ENCODE measurements around the gene SMPD3.

SMPD3 gene

GRCh38 chr16:68370581-68371275 is 77.6 kb downstream of the SMPD3 start:
- TF ChIP-seq CTCF (IDR thresholded peaks at IDR 0.05; ENCODE audit: extremely low read depth, insufficient read depth, missing control alignments), result no peak
- DNase-seq (ENCODE audit: low spot score), result no peak
- in situ Hi-C loops (cut with MboI; ENCODE audit: low pct_unique_long_range_greater_than_20kb, low sequenced_read_pairs, unreplicated experiment), result no loop called here

GRCh38 chr16:68369697-68370580 is 78.4 kb downstream of the SMPD3 start:
- in situ Hi-C loops (cut with MboI; ENCODE audit: low pct_unique_long_range_greater_than_20kb, low sequenced_read_pairs, unreplicated experiment), result no loop called here
- TF ChIP-seq CTCF (IDR thresholded peaks at IDR 0.05; ENCODE audit: extremely low read depth, insufficient read depth, missing control alignments), result no peak
- peak; percentile 83 for DNase-seq (ENCODE audit: low spot score)

- no peak for TF ChIP-seq CTCF (IDR thresholded peaks at IDR 0.05; ENCODE audit: extremely low read depth, insufficient read depth, missing control alignments)
- in situ Hi-C loops (cut with MboI; ENCODE audit: low pct_unique_long_range_greater_than_20kb, low sequenced_read_pairs, unreplicated experiment), result no loop called here
- no peak for DNase-seq (ENCODE audit: low spot score)
These were observed 79.1 kb downstream of the SMPD3 start for GRCh38 chr16:68369168-68369567.

GRCh38 chr16:68368301-68368888 is 79.9 kb downstream of the SMPD3 start:
- peak; percentile 70 for DNase-seq (ENCODE audit: low spot score)
- no peak for TF ChIP-seq CTCF (IDR thresholded peaks at IDR 0.05; ENCODE audit: extremely low read depth, insufficient read depth, missing control alignments)
- in situ Hi-C loops (cut with MboI; ENCODE audit: low pct_unique_long_range_greater_than_20kb, low sequenced_read_pairs, unreplicated experiment), result no loop called here

- in situ Hi-C loops (cut with MboI; ENCODE audit: low pct_unique_long_range_greater_than_20kb, low sequenced_read_pairs, unreplicated experiment), result no loop called here
- DNase-seq (ENCODE audit: low spot score), result no peak
- TF ChIP-seq CTCF (IDR thresholded peaks at IDR 0.05; ENCODE audit: extremely low read depth, insufficient read depth, missing control alignments), result no peak
These were observed 80.4 kb downstream of the SMPD3 start for GRCh38 chr16:68367891-68368290.

- in situ Hi-C loops (cut with MboI; ENCODE audit: low pct_unique_long_range_greater_than_20kb, low sequenced_read_pairs, unreplicated experiment), result no loop called here
- no peak for DNase-seq (ENCODE audit: low spot score)
- TF ChIP-seq CTCF (IDR thresholded peaks at IDR 0.05; ENCODE audit: extremely low read depth, insufficient read depth, missing control alignments), result no peak
These were observed 80.9 kb downstream of the SMPD3 start for GRCh38 chr16:68367440-68367839.

Data from GM13977 (cell line).